Mammary epithelial cell (primary cell): ENCODE data around the gene FKBP8.

Experiments
- EZH2 ChIP-seq: IDR thresholded peaks from 2 replicates; pipeline ENCODE4 v1.6.1; 2012; ENCODE audit warnings: low read length, inconsistent platforms, borderline replicate concordance
- TF ChIP-seq, protein P1 (sequence below), 2 donors: IDR thresholded peaks in 1 of 2; conservative IDR thresholded peaks in 1 of 2; 2 replicates each; pipeline ENCODE4 v1.5.1; 2011 to 2012; ENCODE audit warnings: inconsistent platforms in 2 of 2, low read length in 2 of 2, mild to moderate bottlenecking in 2 of 2, control low read depth in 1 of 2, low read depth in 1 of 2; ENCODE audit not compliant: insufficient read depth in 1 of 2; ENCODE audit errors: extremely low read depth in 1 of 2

DNA sequence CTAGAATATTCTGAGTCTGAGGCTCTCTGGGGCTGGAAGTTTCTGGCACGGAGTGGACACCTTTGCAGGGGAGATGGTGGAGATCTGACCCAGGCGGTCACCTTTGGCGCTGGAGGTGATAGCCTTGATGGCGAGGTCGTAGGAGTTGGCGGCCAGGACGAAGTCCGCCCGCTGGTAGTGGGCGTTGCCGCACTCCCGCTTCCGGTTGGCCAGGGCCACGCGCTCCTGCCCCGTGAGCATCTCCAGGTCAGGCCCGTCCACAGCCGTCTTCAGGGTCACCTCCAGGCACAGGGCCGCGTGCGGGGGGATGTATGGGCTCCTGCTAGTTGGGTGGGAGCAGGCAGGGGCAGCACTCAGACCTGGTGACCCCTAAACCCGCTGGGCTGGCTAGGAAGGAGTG lies 5.3 kb downstream of the FKBP8 start:
- TF ChIP-seq, protein P1, sequence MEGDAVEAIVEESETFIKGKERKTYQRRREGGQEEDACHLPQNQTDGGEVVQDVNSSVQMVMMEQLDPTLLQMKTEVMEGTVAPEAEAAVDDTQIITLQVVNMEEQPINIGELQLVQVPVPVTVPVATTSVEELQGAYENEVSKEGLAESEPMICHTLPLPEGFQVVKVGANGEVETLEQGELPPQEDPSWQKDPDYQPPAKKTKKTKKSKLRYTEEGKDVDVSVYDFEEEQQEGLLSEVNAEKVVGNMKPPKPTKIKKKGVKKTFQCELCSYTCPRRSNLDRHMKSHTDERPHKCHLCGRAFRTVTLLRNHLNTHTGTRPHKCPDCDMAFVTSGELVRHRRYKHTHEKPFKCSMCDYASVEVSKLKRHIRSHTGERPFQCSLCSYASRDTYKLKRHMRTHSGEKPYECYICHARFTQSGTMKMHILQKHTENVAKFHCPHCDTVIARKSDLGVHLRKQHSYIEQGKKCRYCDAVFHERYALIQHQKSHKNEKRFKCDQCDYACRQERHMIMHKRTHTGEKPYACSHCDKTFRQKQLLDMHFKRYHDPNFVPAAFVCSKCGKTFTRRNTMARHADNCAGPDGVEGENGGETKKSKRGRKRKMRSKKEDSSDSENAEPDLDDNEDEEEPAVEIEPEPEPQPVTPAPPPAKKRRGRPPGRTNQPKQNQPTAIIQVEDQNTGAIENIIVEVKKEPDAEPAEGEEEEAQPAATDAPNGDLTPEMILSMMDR (conservative IDR thresholded peaks at IDR 0.05 in 1 of 2, IDR thresholded peaks at IDR 0.05 in 1 of 2; ENCODE audit: extremely low read depth in 1 of 2, insufficient read depth in 1 of 2, low read depth in 1 of 2, low read length in 2 of 2): no peak
- no peak for TF ChIP-seq EZH2
